C4-2B (cell line): ENCODE results near the gene HDAC4.

Experiments
- ZFX ChIP-seq: fragments of 450-650 bp; IDR thresholded peaks from 2 replicates; pipeline ENCODE4 v1.6.1; 2017
- TF ChIP-seq, protein P1 (sequence below): fragments of 450-650 bp; conservative IDR thresholded peaks from 2 replicates; pipeline ENCODE4 v1.5.1; 2017; ENCODE audit warnings: mild to moderate bottlenecking

DNA sequence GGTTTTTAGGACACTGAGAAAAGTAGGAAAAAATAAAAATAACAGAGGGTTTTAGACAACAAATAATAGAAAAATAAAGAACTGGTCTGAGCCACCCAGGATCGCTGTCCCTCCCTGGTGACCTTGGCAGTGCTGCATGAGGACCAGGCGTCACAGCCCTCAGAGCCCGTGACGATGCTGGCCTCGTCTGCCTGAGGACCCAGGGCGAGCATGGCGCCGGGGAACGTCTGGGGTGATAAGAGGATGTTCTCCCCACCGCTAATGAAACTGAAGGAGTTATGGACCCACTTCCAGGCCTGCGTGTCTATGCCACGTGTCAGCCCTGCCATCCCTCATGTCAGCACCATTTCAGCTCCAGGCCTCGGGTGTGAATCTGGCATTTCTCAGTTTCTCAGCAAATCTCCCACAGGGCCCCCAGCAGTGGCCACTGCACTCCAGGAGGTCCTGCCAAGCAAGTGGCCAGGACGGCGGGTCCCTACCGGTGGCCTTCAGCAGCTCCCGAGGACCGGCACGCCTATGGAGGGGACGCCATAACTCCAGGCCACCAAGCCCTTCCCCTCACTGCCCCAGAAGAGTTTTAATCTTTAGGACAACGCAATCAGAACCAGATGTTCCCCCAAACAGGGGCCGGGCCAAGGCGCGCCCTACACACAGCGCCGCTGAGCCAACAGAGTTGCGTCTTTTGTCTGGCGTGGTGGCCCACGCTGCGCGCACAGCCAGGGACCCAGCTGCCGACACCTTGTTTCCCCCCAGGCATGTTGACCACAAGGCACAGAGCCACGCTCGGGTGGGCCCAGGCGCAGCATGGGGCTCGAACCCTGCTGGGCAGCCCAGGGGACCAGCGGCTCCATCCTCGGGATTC, 373.2 kb downstream of the HDAC4 start:
- TF ChIP-seq, protein P1, sequence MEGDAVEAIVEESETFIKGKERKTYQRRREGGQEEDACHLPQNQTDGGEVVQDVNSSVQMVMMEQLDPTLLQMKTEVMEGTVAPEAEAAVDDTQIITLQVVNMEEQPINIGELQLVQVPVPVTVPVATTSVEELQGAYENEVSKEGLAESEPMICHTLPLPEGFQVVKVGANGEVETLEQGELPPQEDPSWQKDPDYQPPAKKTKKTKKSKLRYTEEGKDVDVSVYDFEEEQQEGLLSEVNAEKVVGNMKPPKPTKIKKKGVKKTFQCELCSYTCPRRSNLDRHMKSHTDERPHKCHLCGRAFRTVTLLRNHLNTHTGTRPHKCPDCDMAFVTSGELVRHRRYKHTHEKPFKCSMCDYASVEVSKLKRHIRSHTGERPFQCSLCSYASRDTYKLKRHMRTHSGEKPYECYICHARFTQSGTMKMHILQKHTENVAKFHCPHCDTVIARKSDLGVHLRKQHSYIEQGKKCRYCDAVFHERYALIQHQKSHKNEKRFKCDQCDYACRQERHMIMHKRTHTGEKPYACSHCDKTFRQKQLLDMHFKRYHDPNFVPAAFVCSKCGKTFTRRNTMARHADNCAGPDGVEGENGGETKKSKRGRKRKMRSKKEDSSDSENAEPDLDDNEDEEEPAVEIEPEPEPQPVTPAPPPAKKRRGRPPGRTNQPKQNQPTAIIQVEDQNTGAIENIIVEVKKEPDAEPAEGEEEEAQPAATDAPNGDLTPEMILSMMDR: no peak
- TF ChIP-seq ZFX: no peak
